ENCODE measurements around the gene L3MBTL4. TPM values are rescaled to one million over a fixed set of nuclear protein-coding genes. Genes with fewer than 3 reads are reported as not detected.
"Not testable (repeated sequence)": the region's sequence is repeated elsewhere in the genome, so short reads cannot be mapped to it uniquely, and the experiment has no call there.

L3MBTL4 gene
- total and polyA plus RNA-seq, 12 donors: 3.9 to 22.6 (median 8.7) TPM

- Histone ChIP-seq H3K27ac (no peak overlapping the region), H3K36me3 (replicated peaks in 1 of 2) (no peaks in the 10 kb centered on the region), H3K4me1 (replicated peaks in 1 of 2) (no peaks in the 10 kb centered on the region), H3K4me3 (no peak overlapping the region), H3K9me3 (replicated peaks in 1 of 3) (no peaks in the 10 kb centered on the region), H3K27me3 (no peaks in the 10 kb centered on the region)
- intact Hi-C loops (cut with DNase I): no loop called here
- no peak for DNase-seq
- no peak for TF ChIP-seq POLR2A (IDR thresholded peaks at IDR 0.05)
- no peak for TF ChIP-seq CTCF (IDR thresholded peaks at IDR 0.05)
- WGBS, 4 donors: 91 to 96% (median 93%) methylated on average over 16 of the region's 16 CpGs
Measured at GRCh38 chr18:6146307-6146661, 268.4 kb downstream of the L3MBTL4 start.

GRCh38 chr18:6145645-6146306 is 268.9 kb downstream of the L3MBTL4 start:
- no peaks in the 10 kb centered on the region for H3K36me3 ChIP-seq (replicated peaks in 1 of 2)
- TF ChIP-seq POLR2A (IDR thresholded peaks at IDR 0.05): no peak
- TF ChIP-seq CTCF (IDR thresholded peaks at IDR 0.05): no peak
- intact Hi-C loops (cut with DNase I): no loop called here
- no peak for DNase-seq
- H3K4me1 ChIP-seq (replicated peaks in 1 of 2): no peaks in the 10 kb centered on the region
- H3K4me3 ChIP-seq: no peak overlapping the region
- H3K27ac ChIP-seq: no peak overlapping the region
- H3K27me3 ChIP-seq: no peaks in the 10 kb centered on the region
- WGBS, 4 donors: 90 to 94% (median 91%) methylated on average over 18 of the region's 18 CpGs
- H3K9me3 ChIP-seq (replicated peaks in 1 of 3): no peaks in the 10 kb centered on the region

GRCh38 chr18:6139007-6139406 is 275.7 kb downstream of the L3MBTL4 start:
- no peak for DNase-seq
- Histone ChIP-seq H3K9me3 (replicated peaks in 1 of 3) (no peaks in the 10 kb centered on the region), H3K4me1 (replicated peaks in 1 of 2) (no peaks in the 10 kb centered on the region), H3K36me3 (replicated peaks in 1 of 2) (no peaks in the 10 kb centered on the region), H3K27ac (no peak overlapping the region), H3K27me3 (no peaks in the 10 kb centered on the region), H3K4me3 (no peak overlapping the region)
- 96 to 98% (median 97%) methylated on average over 3 of the region's 3 CpGs for WGBS, 4 donors
- TF ChIP-seq POLR2A (IDR thresholded peaks at IDR 0.05) (no peak), CTCF (IDR thresholded peaks at IDR 0.05) (no peak)
- intact Hi-C loops (cut with DNase I): loop anchor here in 1 of 2 donors (10.0 kb wide), 1 partner anchor 94 kb away; no protein-coding TSS in a partner anchor

- intact Hi-C loops (cut with DNase I): loop anchor here in 1 of 2 donors (10.0 kb wide), 1 partner anchor 91 kb away; no protein-coding TSS in a partner anchor
- DNase-seq; H3K9me3 ChIP-seq (replicated peaks in 1 of 3); H3K36me3 ChIP-seq (replicated peaks in 1 of 2); H3K4me1 ChIP-seq (replicated peaks in 1 of 2); H3K4me3 ChIP-seq; H3K27me3 ChIP-seq; H3K27ac ChIP-seq: not testable (repeated sequence)
- 92 to 100% (median 100%) methylated on average over 1 of the region's 1 CpG for WGBS, 4 donors
Measured at GRCh38 chr18:6135901-6136300, 278.8 kb downstream of the L3MBTL4 start.

GRCh38 chr18:6135029-6135428 is 279.7 kb downstream of the L3MBTL4 start:
- not testable (repeated sequence) for DNase-seq; H3K4me1 ChIP-seq (replicated peaks in 1 of 2); H3K4me3 ChIP-seq; H3K27ac ChIP-seq; H3K27me3 ChIP-seq; H3K9me3 ChIP-seq (replicated peaks in 1 of 3); H3K36me3 ChIP-seq (replicated peaks in 1 of 2)
- intact Hi-C loops (cut with DNase I): loop anchor here in 1 of 2 donors (10.0 kb wide), 1 partner anchor 90 kb away; no protein-coding TSS in a partner anchor
- WGBS, 4 donors: 94 to 100% (median 97%) methylated on average over 2 of the region's 2 CpGs

Measured in adrenal gland (tissue), 12 donors.